Upper lobe of right lung (tissue), 1 donor: Measurements from ENCODE around the gene TENM4. TPM values are rescaled to one million over a fixed set of nuclear protein-coding genes. Genes with fewer than 3 reads are reported as not detected.

Experiments used
- ATAC-seq: fragments of 200-7000 bp; cut with Tn5 transposase; one replicate; pipeline ENCODE4 v1.9.1; 2020; ENCODE audit warnings: mild to moderate bottlenecking, moderate library complexity
- DNase-seq: peaks from one replicate; pipeline ENCODE4 v3.0.0-alpha.2; 2020
- H3K27ac ChIP-seq: fragments of 200-600 bp; one replicate; pipeline ENCODE4 v1.8.0; 2022
- H3K27me3 ChIP-seq: fragments of 200-600 bp; one replicate; pipeline ENCODE4 v1.8.0; 2022; ENCODE audit warnings: mild to moderate bottlenecking
- H3K36me3 ChIP-seq: fragments of 200-600 bp; one replicate; pipeline ENCODE4 v1.8.0; 2022
- H3K4me1 ChIP-seq: fragments of 200-600 bp; one replicate; pipeline ENCODE4 v1.8.0; 2022
- H3K4me3 ChIP-seq: fragments of 200-600 bp; one replicate; pipeline ENCODE4 v1.8.0; 2022; ENCODE audit warnings: mild to moderate bottlenecking
- H3K9me3 ChIP-seq: fragments of 200-600 bp; one replicate; pipeline ENCODE4 v1.8.0; 2022
- CTCF ChIP-seq: fragments of 200-600 bp; IDR thresholded peaks from one replicate; pipeline ENCODE4 v1.8.0; 2022; ENCODE audit warnings: antibody characterized with exemption
- intact Hi-C: fragments of 100-400 bp; cut with DNase I; formaldehyde crosslinking; loops from one replicate; pipeline ENCODE4 v1.11.0; 2022
- total RNA-seq: library from RNA; stranded (reverse); fragmentation: NEBNext Ultra II Directional; extraction: Animal tissue kit (Norgen Biotek cat#: 25700); gene quantifications from one replicate; pipeline ENCODE4 v1.2.1, GENCODE V29; 2021
- donor health status: DM: no; HTN: yes; CAD: no; lungs with severe emphysema.

TENM4 gene
- total RNA-seq, 1 donor from 2014 or later = 4.3 TPM

GRCh38 chr11:79156031-79156430, 284.8 kb downstream of the TENM4 start:
- intact Hi-C loops = no loop called here
- TF ChIP-seq CTCF = no peak
- Histone ChIP-seq H3K27me3 (no peaks in the 10 kb centered on the region), H3K27ac (no peak overlapping the region), H3K4me3 (no peak overlapping the region), H3K4me1 (no peaks in the 10 kb centered on the region), H3K9me3 (no peaks in the 10 kb centered on the region), H3K36me3 (no peaks in the 10 kb centered on the region)
- ATAC-seq (no peak), DNase-seq (no peak)

- no peak for TF ChIP-seq CTCF
- no peaks in the 10 kb centered on the region for H3K36me3 ChIP-seq
- DNase-seq (no peak), ATAC-seq (no peak)
- no peaks in the 10 kb centered on the region for H3K4me1 ChIP-seq
- no peaks in the 10 kb centered on the region for H3K27me3 ChIP-seq
- no peaks in the 10 kb centered on the region for H3K9me3 ChIP-seq
- H3K4me3 ChIP-seq = no peak overlapping the region
- no peak overlapping the region for H3K27ac ChIP-seq
- intact Hi-C loops = no loop called here
Measured at GRCh38 chr11:79155237-79155636, 285.6 kb downstream of the TENM4 start.

DNA sequence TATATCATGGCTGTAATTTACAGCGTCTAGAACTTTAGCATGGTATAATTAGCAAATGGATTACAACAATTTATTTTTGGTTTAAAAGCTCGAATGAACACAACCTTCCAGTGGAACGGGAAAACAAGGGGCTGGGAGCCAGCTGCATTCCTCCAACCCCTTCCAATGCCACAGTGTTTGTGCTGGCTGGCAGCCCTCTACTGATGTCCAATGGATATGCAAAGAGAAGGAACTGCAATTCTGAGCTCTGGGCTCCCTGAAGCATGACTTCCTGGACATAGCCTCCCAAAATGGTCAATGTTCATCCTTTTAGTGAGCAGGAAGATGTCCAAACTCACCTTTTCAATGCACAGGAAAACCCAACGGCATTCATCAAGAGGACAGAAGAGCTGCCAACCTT, 288.3 kb downstream of the TENM4 start:
- Histone ChIP-seq H3K4me3 (no peak overlapping the region), H3K27ac (no peak overlapping the region), H3K4me1 (no peaks in the 10 kb centered on the region), H3K27me3 (no peaks in the 10 kb centered on the region), H3K9me3 (no peaks in the 10 kb centered on the region), H3K36me3 (no peaks in the 10 kb centered on the region)
- ATAC-seq (no peak), DNase-seq (no peak)
- intact Hi-C loops = no loop called here
- TF ChIP-seq CTCF = no peak

- Histone ChIP-seq H3K9me3 (no peaks in the 10 kb centered on the region), H3K27me3 (no peaks in the 10 kb centered on the region), H3K27ac (no peak overlapping the region), H3K4me3 (no peak overlapping the region), H3K4me1 (no peaks in the 10 kb centered on the region), H3K36me3 (no peaks in the 10 kb centered on the region)
- no peak for TF ChIP-seq CTCF
- DNase-seq (no peak), ATAC-seq (no peak)
- intact Hi-C loops = no loop called here
Measured at GRCh38 chr11:79151396-79151795, 289.4 kb downstream of the TENM4 start.

DNA sequence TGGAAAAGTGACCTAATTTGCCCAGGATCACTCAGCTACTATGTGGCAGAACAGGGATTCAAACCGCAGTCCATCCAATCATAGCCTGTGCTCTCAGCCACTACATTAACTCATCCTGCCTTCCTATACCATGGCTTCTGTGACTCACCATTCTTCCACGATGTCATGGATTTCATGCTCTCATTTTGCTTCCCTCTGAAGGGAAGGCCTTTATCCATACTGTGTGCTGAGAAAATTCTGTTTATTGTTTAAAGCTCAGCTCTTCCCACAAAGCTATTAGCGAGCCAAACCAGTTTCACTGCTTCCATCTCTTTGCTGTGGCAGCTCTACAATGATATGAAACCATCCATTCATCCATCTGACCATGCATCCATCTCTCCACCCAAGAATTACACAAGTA, 289.9 kb downstream of the TENM4 start:
- ATAC-seq = no peak
- Histone ChIP-seq H3K9me3 (no peaks in the 10 kb centered on the region), H3K4me3 (no peak overlapping the region), H3K4me1 (no peaks in the 10 kb centered on the region), H3K36me3 (no peaks in the 10 kb centered on the region), H3K27me3 (no peaks in the 10 kb centered on the region), H3K27ac (no peak overlapping the region)
- intact Hi-C loops = no loop called here
- no peak for TF ChIP-seq CTCF
- no peak for DNase-seq

DNA sequence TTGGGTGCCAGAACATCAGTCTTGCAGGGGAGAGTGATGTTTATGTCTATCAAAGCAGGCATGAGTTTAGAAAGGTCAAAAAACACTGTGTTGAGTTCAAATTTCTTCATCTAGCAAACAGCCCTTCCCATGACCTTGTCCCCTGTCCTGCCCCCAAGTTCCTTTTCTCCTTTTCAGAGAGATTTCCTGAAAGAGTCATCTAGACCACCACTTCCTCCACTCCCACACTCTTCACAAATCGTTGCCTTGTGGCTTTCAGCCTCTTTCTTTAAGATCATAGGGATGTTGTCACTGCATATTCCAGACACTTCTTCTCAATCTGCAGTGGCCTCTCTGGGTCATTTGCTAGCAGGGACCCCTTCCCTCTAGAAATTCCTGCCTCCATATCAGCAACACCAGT, 290.5 kb downstream of the TENM4 start:
- TF ChIP-seq CTCF = no peak
- no peak for DNase-seq
- ATAC-seq = peak; percentile 88
- intact Hi-C loops = no loop called here
- H3K27ac ChIP-seq = no peak overlapping the region
- no peak overlapping the region for H3K4me3 ChIP-seq
- no peaks in the 10 kb centered on the region for H3K27me3 ChIP-seq
- no peaks in the 10 kb centered on the region for H3K36me3 ChIP-seq
- no peaks in the 10 kb centered on the region for H3K4me1 ChIP-seq
- H3K9me3 ChIP-seq = no peaks in the 10 kb centered on the region
